HG02642 (cell line): Measurements from ENCODE around the gene ATF6.
"Not testable (repeated sequence)": the region's sequence is repeated elsewhere in the genome, so short reads cannot be mapped to it uniquely, and the experiment has no call there.

Experiments used
- ATAC-seq: cut with Tn5 transposase; IDR thresholded peaks from one replicate; pipeline ENCODE4 v1.9.1; 2021; ENCODE audit warnings: mild to moderate bottlenecking; ENCODE audit not compliant: unreplicated experiment, poor library complexity

ATF6 gene

DNA sequence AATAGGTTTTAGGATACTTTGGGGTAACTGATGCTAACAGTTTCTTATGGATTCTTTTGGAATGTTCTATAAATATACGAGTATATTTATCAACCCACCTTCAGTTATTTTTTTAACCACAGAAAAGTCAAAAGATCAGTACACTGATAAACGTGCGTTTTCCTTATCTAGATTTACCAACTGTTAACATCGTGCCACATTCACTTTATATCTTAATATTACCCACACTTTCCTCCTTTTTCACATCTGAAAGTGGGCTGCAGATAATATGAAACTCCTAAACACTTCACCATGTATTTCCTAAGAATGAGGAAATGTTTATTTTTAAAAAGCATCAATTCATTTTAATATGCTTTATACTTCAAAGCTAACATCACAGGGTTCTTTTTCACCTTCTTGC lies 7.7 kb downstream of the ATF6 start:
- no peak for ATAC-seq

DNA sequence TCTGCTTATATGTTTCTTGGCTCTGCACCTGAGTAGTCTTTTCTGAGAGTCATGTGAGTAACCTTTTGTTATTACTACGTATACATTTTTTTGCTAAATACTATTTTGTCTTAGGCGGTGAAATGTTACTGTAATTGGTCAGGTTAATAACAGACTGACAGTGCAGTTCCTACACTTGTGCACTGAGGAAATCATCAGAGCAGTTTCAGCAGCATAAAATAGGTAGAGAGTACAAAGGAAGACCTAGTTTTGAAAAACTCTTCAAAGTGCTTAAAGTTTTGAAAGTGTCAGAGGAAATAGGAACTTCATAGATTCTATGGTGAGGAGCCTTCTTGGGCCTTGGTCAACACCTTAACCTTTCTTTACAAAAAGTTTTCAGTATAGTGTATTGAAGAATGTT lies 11.1 kb downstream of the ATF6 start:
- ATAC-seq, result no peak

DNA sequence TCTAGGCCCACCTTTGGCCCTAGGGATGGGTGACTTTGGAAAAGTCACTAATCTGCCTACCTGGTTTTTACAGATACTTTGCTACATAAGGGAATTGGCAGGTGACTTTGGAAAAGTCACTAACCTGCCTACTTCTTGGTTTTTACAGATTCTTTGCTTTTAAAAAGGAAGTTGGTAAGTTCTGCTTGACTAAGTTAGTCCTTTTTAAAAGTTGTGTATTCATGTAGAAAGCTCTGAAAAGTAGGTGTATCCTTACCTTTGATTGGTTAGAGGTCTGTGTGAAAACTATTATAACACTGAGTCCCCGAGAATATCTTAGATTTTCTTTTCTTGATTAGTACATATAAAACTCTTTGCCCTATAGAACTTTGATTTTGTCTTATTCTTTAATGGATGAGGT lies 12.4 kb downstream of the ATF6 start:
- no peak for ATAC-seq

DNA sequence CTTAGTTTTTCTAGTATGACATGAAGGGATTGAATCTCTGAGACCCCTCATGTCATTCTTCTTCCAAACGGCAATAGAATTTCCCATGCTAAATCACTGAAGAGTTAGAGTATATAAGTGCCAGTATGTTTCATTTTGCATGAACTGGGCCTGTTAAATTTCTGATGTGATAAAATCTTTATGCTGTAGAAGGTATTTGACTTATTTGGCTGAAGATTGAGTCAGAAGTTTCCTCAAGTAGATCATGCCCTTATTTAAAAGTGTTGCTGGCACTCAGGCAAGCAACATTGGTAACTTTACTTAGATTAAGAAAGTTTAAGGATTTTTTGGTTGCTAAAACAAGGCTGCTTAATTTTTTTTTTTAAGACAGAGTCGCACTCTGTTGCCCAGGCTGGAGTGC lies 13.3 kb downstream of the ATF6 start:
- no peak for ATAC-seq

DNA sequence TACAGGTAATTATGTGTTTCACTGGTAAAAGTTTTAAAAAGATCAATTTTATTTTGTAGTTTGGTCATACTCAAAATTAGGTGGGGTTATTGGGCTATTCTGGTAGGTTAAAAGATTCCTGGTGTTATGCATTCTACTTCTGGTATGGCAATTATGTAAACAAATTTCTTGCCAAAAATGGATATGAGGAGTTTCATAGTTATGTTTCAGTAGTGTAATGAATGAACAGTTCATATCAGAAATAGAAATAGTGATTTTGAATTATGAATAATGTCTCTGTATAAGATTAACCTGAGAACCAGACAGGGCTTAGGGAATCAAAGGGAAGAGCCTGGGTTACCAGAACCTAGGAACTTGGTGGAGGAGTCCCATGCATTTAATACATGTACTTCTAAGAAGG lies 15.9 kb downstream of the ATF6 start:
- ATAC-seq, result no peak

DNA sequence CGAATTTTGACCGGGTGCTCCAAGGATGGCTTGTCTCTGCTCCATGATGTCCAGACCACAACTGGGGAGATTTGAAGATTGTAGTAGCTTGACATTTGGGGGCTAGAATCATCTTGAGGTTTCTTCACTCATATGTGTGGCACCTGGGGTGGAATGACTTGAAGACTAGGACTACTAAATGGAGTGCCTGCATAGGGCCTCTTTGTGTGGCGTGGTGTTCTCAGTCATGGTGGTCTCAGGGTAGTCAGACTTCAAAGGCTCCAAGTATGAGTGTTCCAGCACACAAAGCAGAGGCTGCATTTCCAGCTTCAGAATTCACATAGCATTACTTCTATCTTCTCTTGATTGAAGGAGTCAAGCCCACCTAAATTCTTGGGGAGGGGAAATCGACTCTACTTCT lies 16.8 kb downstream of the ATF6 start:
- no peak for ATAC-seq

DNA sequence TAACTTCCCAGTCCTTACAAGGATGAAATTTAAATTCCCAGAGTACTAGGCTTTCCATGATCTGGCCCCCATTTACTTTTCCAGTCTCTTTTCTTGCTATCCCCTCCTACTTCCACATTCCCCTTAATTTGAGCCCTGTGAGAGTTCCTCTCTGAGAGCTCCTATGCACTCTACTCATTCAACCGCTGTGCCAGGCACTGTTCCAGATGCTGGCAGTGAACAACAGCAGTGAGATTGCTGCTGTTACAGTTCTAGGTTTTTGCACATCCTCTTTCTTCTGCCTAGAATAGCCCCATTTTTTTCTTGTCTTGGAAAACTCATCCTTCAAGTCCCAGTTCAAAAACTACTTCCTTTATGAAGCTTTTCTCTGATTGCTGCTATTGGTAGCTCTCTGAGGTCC lies 18.8 kb downstream of the ATF6 start:
- ATAC-seq, result no peak

DNA sequence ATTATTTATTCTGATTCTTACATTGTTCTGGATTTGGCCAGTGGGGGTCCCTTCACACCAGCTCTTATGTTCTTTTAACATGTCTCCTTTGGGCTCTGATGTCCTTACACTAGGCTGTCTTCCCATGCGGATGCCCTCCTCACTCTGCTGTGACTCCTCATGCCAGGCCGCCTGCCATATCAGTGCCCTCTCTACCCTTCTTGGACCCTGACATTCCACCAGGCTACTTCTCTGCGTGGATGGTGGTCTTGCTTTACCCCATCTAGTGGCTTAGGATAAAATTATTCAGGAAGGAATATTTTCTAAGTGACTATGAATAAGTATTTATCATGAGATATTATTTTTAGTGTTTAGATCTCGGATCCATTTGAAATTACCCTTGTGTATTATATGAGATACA lies 21.2 kb downstream of the ATF6 start:
- no peak for ATAC-seq

DNA sequence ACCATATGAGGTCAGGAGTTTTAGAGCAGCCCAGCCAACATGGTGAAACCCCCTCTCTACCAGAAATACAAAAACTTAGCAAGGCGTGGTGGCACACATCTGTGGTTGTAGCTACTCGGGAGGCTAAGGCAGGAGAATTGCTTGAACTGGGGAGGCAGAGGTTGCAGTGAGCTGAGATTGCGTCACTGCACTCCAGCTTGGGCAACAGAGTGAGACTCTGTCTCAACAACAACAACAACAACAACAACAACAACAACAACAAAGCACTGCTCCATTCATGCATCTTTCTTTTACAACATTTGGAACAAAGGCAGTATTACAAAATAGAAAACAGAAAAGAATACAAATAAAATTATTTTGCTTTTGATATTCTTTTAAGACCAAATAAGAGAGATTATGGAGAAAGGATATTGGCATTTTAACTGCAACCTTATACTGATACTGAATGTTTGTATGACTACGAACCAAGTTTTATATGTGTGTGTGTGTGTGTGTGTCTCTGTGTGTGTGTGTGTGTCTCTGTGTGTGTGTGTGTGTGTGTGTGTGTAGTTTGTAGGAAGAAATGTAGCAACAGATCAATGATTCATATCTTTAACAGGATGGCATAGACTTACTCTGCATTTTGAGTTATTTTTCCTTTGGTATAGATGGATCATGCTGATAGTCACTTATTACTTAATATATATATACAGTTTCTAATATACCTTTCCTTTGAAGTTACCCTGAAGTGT lies 24.6 kb downstream of the ATF6 start:
- ATAC-seq, result no peak

DNA sequence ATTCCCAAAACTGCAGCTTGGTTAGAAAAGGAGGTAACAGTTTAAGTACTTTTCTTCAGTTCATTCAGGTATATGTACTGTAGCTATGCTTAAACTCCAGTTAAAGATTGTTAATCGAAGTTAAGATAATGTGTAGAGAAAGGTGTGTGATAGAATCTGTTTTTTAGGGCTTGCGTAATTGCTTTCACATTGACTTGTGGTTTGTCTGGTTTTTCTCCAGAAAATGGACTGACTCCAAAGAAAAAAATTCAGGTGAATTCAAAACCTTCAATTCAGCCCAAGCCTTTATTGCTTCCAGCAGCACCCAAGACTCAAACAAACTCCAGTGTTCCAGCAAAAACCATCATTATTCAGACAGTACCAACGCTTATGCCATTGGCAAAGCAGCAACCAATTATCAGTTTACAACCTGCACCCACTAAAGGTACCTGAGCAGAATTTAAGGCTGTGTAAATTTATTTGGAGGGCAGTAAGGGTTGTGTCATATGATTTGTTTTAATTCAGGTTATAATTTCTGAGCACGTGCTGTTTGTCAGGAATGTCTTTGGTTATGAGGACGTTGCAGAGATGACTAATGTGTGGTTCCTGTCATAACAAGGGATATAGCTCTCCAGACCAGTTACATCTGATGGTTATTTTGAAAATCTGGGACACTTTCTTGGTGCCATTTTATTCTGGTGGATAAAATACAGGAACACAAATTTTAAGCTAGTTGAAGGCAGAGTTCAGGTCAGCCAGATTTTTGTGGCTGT lies 26.0 kb downstream of the ATF6 start:
- ATAC-seq, result no peak

DNA sequence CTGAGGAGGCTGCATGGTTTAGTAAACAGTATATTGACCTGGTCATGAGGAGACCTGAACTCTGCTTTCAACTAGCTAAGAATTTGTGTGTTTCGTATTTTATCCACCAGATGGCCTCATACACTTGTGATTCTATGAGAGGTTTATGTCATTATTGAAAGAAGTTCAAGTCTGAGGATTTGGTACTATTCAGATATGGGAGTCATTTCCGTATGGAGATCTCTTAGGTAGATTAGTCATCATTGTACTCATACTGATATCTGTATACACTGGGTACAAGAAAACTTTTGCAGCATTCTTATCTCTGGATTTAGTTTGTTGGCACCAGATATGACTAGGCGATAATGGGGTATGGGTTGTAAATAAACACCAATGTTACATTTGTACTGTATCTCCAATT lies 26.6 kb downstream of the ATF6 start:
- no peak for ATAC-seq

DNA sequence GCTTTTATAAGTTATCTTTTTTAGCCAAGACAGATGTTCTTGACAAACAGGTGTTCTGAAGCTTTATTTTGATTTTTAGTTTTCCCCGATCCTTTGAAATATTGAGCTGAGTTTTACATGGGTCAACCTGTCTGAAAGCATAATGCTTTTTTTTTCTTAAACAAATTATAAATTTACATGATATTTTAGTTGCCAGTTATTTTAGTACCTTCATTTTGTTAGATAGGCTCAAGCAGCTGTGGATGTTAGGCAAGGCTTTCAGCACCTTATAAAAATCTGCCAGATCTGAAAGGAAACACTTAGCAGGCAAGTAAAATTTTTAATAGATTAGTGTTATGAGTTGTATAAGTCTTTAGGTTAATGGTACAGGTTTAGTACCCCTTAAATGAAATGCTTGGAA lies 33.7 kb downstream of the ATF6 start:
- ATAC-seq, result no peak

DNA sequence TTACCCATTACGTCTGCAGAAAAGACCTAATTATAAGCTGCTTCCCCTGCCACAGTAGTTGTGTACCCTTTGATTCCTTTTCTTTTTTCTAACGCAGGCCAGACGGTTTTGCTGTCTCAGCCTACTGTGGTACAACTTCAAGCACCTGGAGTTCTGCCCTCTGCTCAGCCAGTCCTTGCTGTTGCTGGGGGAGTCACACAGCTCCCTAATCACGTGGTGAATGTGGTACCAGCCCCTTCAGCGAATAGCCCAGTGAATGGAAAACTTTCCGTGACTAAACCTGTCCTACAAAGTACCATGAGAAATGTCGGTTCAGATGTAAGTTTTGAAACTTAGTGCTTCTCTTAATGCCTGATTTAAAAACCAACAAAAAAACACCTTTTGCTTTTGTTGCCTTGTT lies 35.8 kb downstream of the ATF6 start:
- no peak for ATAC-seq

DNA sequence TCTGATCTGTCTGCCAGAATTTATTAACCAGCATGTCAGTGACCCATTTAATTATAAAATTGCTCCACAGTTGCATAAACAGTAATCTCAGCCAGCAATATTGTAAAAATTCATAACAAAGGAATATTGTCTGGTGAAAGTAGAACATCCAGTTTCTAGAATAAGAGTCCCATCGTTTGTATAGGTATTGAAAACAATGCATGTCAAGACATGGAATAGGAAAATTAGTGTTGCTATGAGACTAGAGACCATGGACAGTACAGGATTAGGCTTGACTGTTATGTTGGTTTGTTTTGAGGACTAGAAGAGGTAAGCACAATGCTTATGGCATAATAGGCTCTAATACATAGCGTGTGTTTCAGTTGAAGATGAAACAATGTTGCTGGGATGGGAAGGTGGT lies 37.1 kb downstream of the ATF6 start:
- ATAC-seq, result no peak

DNA sequence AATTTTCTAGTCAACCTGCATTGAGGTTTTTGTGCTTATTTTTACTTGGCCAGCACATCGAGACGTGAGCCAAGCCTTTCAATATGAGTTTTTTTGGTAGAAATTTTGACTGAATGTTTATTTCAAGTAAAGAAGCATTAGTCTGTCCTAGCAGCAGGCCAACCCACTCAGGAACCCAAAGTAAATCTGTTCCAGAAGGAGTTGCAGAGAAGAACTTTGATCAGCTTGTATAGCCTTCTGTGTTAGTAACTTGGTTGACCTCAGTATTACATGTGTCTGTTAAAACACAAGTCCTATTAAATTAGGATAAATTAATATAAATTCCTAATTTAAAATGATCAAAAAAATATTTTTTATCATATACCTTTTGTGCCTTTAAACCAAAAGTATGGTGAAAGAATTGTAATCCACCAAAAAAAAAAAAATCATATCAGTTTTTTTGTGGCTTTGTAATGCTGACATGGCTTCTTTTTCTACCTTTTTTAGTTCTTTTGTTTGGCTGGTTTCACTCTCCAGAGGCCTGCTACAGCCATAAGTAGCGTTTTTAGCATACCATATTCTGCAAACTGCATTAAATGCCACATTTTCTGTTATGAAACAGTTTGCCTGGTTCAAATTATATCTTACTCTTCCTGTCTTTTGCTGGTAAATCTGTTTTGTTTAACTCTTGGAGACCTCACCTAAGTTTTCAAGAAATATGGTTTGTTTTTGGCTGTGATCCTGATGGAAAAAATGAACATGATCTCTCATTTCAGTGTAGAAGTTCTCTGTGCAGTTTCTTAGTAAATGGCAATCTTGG lies 39.5 kb downstream of the ATF6 start:
- ATAC-seq, result no peak

DNA sequence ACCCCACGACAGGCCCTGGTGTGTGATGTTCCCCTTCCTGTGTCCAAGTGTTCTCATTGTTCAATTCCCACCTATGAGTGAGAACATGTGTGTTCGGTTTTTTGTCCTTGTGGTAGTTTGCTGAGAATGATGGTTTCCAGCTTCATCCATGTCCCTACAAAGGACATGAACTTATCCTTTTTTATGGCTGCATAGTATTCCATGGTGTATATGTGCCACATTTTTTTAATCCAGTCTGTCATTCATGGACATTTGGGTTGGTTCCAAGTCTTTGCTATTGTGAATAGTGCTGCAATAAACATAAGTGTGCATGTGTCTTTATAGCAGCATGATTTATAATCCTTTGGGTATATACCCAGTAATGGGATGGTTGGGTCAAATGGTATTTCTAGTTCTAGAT lies 43.1 kb downstream of the ATF6 start:
- not testable (repeated sequence) for ATAC-seq

DNA sequence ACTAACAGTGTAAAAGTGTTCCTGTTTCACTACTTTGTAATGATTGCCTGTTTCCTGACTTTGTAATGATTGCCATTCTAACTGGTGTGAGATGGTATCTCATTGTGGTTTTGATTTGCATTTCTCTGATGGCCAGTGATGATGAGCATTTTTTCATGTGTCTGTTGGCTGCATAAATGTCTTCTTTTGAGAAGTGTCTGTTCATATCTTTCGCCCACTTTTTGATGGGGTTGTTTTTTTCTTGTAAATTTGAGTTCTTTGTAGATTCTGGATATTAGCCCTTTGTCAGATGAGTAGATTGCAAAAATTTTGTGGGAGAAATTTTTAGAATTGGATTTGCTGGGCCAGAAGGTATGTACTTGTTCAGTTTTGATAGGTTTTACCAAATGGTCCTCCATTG lies 43.5 kb downstream of the ATF6 start:
- not testable (repeated sequence) for ATAC-seq

DNA sequence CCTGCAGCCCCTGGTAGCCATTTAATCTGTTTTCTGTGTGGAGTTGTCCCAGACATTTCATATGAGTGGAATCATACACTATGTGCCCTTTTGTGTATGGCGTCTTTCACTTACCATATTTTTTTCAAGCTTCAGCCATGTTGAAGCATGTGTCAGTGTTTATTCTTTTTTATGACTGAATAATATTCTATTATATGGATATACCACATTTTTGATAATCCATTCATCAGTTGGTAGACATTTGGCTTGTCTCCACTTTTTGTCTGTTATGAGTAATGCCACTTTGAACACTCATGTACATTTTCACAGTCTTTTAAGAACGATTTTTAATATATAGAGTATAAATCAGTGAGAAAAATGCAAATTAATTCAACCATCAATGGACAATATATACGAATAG lies 44.7 kb downstream of the ATF6 start:
- ATAC-seq, result no peak

DNA sequence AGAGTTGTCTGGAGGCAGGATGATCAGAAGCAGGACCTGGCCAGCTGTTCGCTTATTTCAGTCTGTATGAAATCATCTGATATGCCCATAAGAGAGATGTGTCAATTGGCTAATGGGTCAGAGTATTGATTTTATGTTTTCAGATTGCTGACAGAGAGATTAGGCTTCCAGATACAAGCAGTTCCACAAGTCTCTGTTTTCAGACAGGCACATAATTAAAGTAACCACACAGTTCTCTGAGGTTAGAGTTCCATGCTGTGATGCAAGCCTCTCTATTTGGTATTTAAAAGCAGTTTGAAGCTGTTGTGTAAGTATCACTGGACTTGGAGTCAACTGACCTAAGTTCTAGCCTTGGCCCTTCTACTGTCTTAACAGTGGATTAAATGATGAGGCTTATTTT lies 50.1 kb downstream of the ATF6 start:
- no peak for ATAC-seq

DNA sequence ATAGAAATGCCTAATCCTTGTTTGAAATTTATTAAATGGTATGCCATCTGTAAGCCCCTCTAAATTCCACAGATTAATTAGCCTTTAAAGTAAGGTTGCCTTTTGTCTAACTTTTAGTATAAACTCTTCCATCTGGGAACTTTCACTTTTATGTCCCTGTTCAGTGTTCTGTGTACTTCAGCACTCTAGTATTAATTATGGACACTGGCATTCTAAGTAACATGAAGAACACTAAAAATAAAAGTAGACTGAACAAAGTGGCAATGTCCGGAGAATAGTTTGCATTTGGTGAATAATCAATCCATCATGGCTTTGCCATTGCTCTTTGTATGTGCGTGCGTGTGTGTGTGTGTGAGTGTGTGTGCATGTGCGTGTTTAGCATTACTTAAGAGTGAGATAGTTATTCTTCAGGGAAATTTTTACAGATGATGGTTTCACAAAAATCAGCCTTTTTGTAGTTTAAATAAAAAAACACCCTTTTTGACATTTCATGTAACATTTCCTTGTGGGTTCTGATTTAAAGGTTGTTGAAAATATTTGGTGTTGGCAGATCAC lies 51.1 kb downstream of the ATF6 start:
- no peak for ATAC-seq

DNA sequence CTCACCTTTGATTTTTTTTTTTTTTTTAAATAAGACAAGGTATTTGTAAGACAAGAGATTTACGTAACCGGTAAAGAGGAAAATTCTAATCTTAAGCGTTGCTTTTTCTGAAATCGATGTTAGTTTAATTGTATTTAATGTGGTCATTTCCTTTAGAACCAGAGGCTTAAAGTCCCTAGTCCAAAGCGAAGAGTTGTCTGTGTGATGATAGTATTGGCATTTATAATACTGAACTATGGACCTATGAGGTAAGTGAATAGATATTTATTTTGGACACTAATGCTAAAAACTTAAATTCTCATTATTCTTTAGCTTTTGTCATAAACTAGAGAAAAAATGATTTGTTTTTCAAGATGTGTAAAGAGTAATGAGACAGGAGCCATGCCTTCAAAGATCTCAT lies 54.8 kb downstream of the ATF6 start:
- no peak for ATAC-seq
